A549 (cell line): Measurements from ENCODE around the gene UBE2E3. TPM values are rescaled to one million over a fixed set of nuclear protein-coding genes. Genes with fewer than 3 reads are reported as not detected.

Experiments used
- ATAC-seq, 2 experiments: fragments of 200-7000 bp in 1 of 2; fragments of >200 bp in 1 of 2; cut with Nextera tagmentation in 1 of 2; cut with Tn5 transposase in 1 of 2; 3 replicates each; pipeline versions ENCODE4 v1.8.0 to v1.9.1; 2018 to 2020; ENCODE audit warnings: mild to moderate bottlenecking in 1 of 2, moderate library complexity in 1 of 2
- CTCF ChIA-PET: fragments of 300-600 bp; sonication (Branson Sonifier 250); formaldehyde crosslinking; extraction: SDS; loops from one replicate; lab custom pipeline; 2021; ENCODE audit warnings: antibody characterized with exemption, inconsistent platforms; lab: Yijun Ruan, JAX
- POLR2A ChIA-PET: fragments of 350-600 bp; formaldehyde crosslinking; extraction: SDS; loops from one replicate; lab custom pipeline; 2021; ENCODE audit warnings: antibody characterized with exemption, inconsistent platforms; lab: Yijun Ruan, JAX
- DNase-seq, 2 experiments: peaks; one replicate each; pipeline versions ENCODE4 v3.0.0 to v3.0.0-alpha.2; 2011 to 2016; ENCODE audit warnings: low read depth in 1 of 2, low spot score in 1 of 2
- FAIRE-seq: peaks from 2 replicates; lab custom pipeline; 2011; peaks lifted over from hg19 to GRCh38; lab: Jason Lieb, UNC
- H3K27ac ChIP-seq, 2 experiments: fragments of >200 bp; sonication (Bioruptor Twin); formaldehyde crosslinking; 3 replicates each; pipeline ENCODE4 v1.5.1; 2016 to 2017
- H3K4me1 ChIP-seq: fragments of >200 bp; sonication (Bioruptor Twin); formaldehyde crosslinking; 3 replicates; pipeline ENCODE4 v1.6.1; 2016
- H3K4me2 ChIP-seq: fragments of >200 bp; sonication (Bioruptor Twin); formaldehyde crosslinking; 3 replicates; pipeline ENCODE4 v1.6.1; 2016
- H3K4me3 ChIP-seq: fragments of >200 bp; sonication (Bioruptor Twin); formaldehyde crosslinking; 3 replicates; pipeline ENCODE4 v1.5.1; 2016
- H3K9me3 ChIP-seq: fragments of >200 bp; sonication (Bioruptor Twin); formaldehyde crosslinking; 3 replicates; pipeline ENCODE4 v1.6.1; 2016
- CHD2 ChIP-seq: fragments of 150-350 bp; IDR thresholded peaks from 2 replicates; pipeline ENCODE4 v1.6.1; 2014; ENCODE audit warnings: low read length; ENCODE audit not compliant: partially characterized antibody
- EHMT2 ChIP-seq: fragments of 200-600 bp; sonication (generic); IDR thresholded peaks from 2 replicates; pipeline ENCODE4 v1.6.1; 2016; ENCODE audit warnings: antibody characterized with exemption, low read depth, mild to moderate bottlenecking, moderate library complexity
- FOSB ChIP-seq: fragments of 250-450 bp; sonication (Bioruptor Pico); IDR thresholded peaks from 2 replicates; pipeline ENCODE4 v1.5.0; 2020; ENCODE audit warnings: mild to moderate bottlenecking, moderate library complexity
- FOXS1 ChIP-seq: fragments of 250-450 bp; sonication (Bioruptor Pico); IDR thresholded peaks from 2 replicates; pipeline ENCODE4 v1.5.0; 2020; ENCODE audit warnings: mild to moderate bottlenecking, moderate library complexity
- GATA3 ChIP-seq: IDR thresholded peaks from 2 replicates; pipeline ENCODE4 v1.6.1; 2012; ENCODE audit warnings: borderline replicate concordance
- HDAC2 ChIP-seq: fragments of 200-600 bp; sonication (generic); IDR thresholded peaks from 2 replicates; pipeline ENCODE4 v1.6.1; 2016
- HEYL ChIP-seq: fragments of 250-450 bp; sonication (Bioruptor Pico); IDR thresholded peaks from 2 replicates; pipeline ENCODE4 v1.8.0; 2021; ENCODE audit warnings: mild to moderate bottlenecking, moderate library complexity
- HOXA7 ChIP-seq: fragments of 250-450 bp; sonication (Bioruptor Pico); IDR thresholded peaks from 2 replicates; pipeline ENCODE4 v1.5.0; 2020; ENCODE audit warnings: mild to moderate bottlenecking, moderate library complexity
- HOXB13 ChIP-seq: fragments of 250-450 bp; sonication (Bioruptor Pico); IDR thresholded peaks from 2 replicates; pipeline ENCODE4 v1.5.0; 2020; ENCODE audit warnings: low read depth, mild to moderate bottlenecking, moderate library complexity
- MAFK ChIP-seq: fragments of 450-650 bp; IDR thresholded peaks from 2 replicates; pipeline ENCODE4 v1.6.1; 2014; ENCODE audit not compliant: partially characterized antibody
- MAZ ChIP-seq: fragments of 150-350 bp; IDR thresholded peaks from 2 replicates; pipeline ENCODE4 v1.6.1; 2014; ENCODE audit warnings: antibody characterized with exemption, low read depth, low read length, borderline replicate concordance
- NPAS2 ChIP-seq: fragments of 250-450 bp; sonication (Bioruptor Pico); IDR thresholded peaks from 2 replicates; pipeline ENCODE4 v1.8.0; 2022; ENCODE audit warnings: mild to moderate bottlenecking, moderate library complexity, borderline replicate concordance
- NR3C1 ChIP-seq: fragments of >200 bp; sonication (Bioruptor Twin); formaldehyde crosslinking; IDR thresholded peaks from 3 replicates; pipeline ENCODE4 v1.6.1; 2017
- PHF8 ChIP-seq: fragments of 200-600 bp; sonication (generic); IDR thresholded peaks from 2 replicates; pipeline ENCODE4 v1.6.1; 2016; ENCODE audit warnings: low read depth, mild to moderate bottlenecking, antibody characterized with exemption, moderate library complexity, borderline replicate concordance
- POLR2AphosphoS2 ChIP-seq: conservative IDR thresholded peaks from 2 replicates; pipeline ENCODE4 v1.6.1; 2012; ENCODE audit warnings: low read length, improper control_type of control experiment, inconsistent platforms
- RCOR1 ChIP-seq: fragments of 150-350 bp; IDR thresholded peaks from 2 replicates; pipeline ENCODE4 v1.6.1; 2014; ENCODE audit warnings: antibody characterized with exemption, low read length, low read depth
- RNF2 ChIP-seq: fragments of 200-600 bp; sonication (generic); IDR thresholded peaks from 2 replicates; pipeline ENCODE4 v1.6.1; 2016; ENCODE audit warnings: low read depth, mild to moderate bottlenecking, antibody characterized with exemption, moderate library complexity, borderline replicate concordance
- WGBS: methylation state at CpG from one replicate; pipeline ENCODE4 v1.1.6; 2017; ENCODE audit errors: missing lambda C conversion rate; 5-methylcytosine and 5-hydroxymethylcytosine counted together
- polyA plus RNA-seq, 4 experiments: library from polyadenylated mRNA; depleted of rRNA in 3 of 4; stranded (reverse); fragments of >200 nt; fragmentation: RNase III in 1 of 4; extraction: RNeasy Plus Mini Kit Qiagen cat#74134 plus additional on column Dnase treatment in 1 of 4; gene quantifications; 2 replicates in 3 of 4; 3 replicates in 1 of 4; pipeline ENCODE4 v1.2.3, GENCODE V29; 2011 to 2017
- TF ChIP-seq, protein P1 (sequence below): fragments of 250-450 bp; sonication (Bioruptor Pico); IDR thresholded peaks from 2 replicates; pipeline ENCODE4 v1.5.0; 2021; ENCODE audit warnings: mild to moderate bottlenecking, moderate library complexity, borderline replicate concordance
- TF ChIP-seq, protein P2 (sequence below): fragments of >200 bp; sonication (Bioruptor Twin); formaldehyde crosslinking; IDR thresholded peaks from 3 replicates; pipeline ENCODE4 v1.6.1; 2016
- TF ChIP-seq, protein P3 (sequence below): fragments of 450-650 bp; IDR thresholded peaks from 2 replicates; pipeline ENCODE4 v1.6.1; 2014; ENCODE audit warnings: antibody characterized with exemption
- TF ChIP-seq, protein P4 (sequence below): fragments of 150-350 bp; IDR thresholded peaks from 2 replicates; pipeline ENCODE4 v1.6.1; 2014; ENCODE audit warnings: low read depth, mild to moderate bottlenecking, low read length
- TF ChIP-seq, protein P5 (sequence below): IDR thresholded peaks from 2 replicates; pipeline ENCODE4 v1.6.1; 2012; ENCODE audit warnings: low read depth, borderline replicate concordance
- TF ChIP-seq, protein P6 (sequence below): fragments of >200 bp; sonication (Bioruptor Twin); formaldehyde crosslinking; IDR thresholded peaks from 2 replicates; pipeline ENCODE4 v1.6.1; 2016

The UBE2E3 gene
- polyA plus RNA-seq, 2 of the 4 experiments (the other 2 are of a cell fraction), result 54.0 to 70.6 TPM

DNA sequence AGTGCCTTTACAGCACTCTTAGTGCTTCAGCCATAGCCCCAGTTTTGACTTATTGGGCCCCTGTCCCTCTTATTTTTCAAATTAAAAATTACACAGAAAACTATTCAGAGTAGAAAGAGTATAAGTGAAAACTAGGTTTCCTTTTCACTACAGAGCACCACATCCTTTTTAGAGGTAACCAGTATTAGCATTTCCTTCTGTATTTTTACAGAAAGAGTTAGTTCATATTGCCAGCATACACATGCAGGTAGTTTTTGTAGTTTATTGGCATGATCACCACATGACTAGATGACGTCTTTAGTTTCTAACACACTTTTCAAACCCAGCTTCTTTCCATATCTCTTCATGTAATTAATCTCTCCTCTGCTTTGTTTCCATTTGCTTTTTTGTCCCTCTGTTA is 66.4 kb downstream of the UBE2E3 start:
- ChIA-PET CTCF (interaction anchor here (1.0 kb wide), 1 partner anchor 41 kb away, joined by 3 read pairs; no protein-coding TSS in a partner anchor), POLR2A (no interaction called here)
- H3K27ac ChIP-seq, result no peak overlapping the region
- TF ChIP-seq HEYL (CRISPR knock-in tag), result no peak
- TF ChIP-seq HDAC2, result no peak
- TF ChIP-seq, protein P1, sequence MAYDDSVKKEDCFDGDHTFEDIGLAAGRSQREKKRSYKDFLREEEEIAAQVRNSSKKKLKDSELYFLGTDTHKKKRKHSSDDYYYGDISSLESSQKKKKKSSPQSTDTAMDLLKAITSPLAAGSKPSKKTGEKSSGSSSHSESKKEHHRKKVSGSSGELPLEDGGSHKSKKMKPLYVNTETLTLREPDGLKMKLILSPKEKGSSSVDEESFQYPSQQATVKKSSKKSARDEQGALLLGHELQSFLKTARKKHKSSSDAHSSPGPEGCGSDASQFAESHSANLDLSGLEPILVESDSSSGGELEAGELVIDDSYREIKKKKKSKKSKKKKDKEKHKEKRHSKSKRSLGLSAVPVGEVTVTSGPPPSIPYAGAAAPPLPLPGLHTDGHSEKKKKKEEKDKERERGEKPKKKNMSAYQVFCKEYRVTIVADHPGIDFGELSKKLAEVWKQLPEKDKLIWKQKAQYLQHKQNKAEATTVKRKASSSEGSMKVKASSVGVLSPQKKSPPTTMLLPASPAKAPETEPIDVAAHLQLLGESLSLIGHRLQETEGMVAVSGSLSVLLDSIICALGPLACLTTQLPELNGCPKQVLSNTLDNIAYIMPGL, result no peak
- TF ChIP-seq NR3C1, result no peak
- TF ChIP-seq PHF8, result no peak
- no peak for TF ChIP-seq NPAS2 (CRISPR knock-in tag)
- no peak for TF ChIP-seq FOSB (CRISPR knock-in tag)
- TF ChIP-seq CHD2, result no peak
- TF ChIP-seq HOXB13 (CRISPR knock-in tag), result no peak
- TF ChIP-seq, protein P2, sequence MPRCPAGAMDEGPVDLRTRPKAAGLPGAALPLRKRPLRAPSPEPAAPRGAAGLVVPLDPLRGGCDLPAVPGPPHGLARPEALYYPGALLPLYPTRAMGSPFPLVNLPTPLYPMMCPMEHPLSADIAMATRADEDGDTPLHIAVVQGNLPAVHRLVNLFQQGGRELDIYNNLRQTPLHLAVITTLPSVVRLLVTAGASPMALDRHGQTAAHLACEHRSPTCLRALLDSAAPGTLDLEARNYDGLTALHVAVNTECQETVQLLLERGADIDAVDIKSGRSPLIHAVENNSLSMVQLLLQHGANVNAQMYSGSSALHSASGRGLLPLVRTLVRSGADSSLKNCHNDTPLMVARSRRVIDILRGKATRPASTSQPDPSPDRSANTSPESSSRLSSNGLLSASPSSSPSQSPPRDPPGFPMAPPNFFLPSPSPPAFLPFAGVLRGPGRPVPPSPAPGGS, result no peak
- TF ChIP-seq, protein P3, sequence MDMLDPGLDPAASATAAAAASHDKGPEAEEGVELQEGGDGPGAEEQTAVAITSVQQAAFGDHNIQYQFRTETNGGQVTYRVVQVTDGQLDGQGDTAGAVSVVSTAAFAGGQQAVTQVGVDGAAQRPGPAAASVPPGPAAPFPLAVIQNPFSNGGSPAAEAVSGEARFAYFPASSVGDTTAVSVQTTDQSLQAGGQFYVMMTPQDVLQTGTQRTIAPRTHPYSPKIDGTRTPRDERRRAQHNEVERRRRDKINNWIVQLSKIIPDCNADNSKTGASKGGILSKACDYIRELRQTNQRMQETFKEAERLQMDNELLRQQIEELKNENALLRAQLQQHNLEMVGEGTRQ, result no peak
- no peak for TF ChIP-seq RCOR1
- no peak for TF ChIP-seq MAFK
- no peak for TF ChIP-seq HOXA7
- TF ChIP-seq MAZ, result no peak
- DNase-seq (no peak), ATAC-seq (no peak), FAIRE-seq (no peak)
- H3K4me3 ChIP-seq, result no peak overlapping the region
- H3K9me3 ChIP-seq, result no peaks in the 10 kb centered on the region
- 95% methylated on average over 1 of the region's 1 CpG for WGBS
- H3K4me2 ChIP-seq, result no peak overlapping the region
- H3K4me1 ChIP-seq, result no peaks in the 10 kb centered on the region

DNA sequence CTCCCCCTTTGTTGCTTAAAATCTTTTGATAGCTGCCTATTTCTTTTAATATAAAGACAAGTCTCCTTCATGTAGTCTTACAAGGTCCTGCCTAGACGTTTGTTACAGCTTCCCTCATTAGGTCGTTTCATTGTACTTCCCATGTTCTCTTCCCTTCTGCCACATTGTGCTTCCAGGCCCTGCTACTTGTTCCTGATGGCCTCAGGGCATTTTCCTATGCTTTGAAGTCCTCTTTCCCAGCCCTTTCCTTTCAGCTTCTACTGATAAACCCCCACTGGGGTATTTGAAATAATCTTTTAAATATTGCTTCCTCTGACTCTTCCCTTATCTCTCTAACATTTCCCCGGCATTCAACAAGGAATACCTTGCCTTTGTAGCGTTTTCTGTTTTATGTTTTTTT is 67.4 kb downstream of the UBE2E3 start:
- CTCF ChIA-PET, result interaction anchor here (0.6 to 3.0 kb wide), 2 partner anchors 11 to 922 kb away, joined by 3 to 9 read pairs; no protein-coding TSS in a partner anchor
- H3K4me3 ChIP-seq, result no peak overlapping the region
- TF ChIP-seq, protein P4, sequence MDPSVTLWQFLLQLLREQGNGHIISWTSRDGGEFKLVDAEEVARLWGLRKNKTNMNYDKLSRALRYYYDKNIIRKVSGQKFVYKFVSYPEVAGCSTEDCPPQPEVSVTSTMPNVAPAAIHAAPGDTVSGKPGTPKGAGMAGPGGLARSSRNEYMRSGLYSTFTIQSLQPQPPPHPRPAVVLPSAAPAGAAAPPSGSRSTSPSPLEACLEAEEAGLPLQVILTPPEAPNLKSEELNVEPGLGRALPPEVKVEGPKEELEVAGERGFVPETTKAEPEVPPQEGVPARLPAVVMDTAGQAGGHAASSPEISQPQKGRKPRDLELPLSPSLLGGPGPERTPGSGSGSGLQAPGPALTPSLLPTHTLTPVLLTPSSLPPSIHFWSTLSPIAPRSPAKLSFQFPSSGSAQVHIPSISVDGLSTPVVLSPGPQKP, result no peak
- TF ChIP-seq POLR2AphosphoS2, result no peak
- no peaks in the 10 kb centered on the region for H3K4me1 ChIP-seq
- FAIRE-seq (no peak), ATAC-seq (no peak), DNase-seq (no peak)
- POLR2A ChIA-PET, result no interaction called here
- H3K4me2 ChIP-seq, result no peak overlapping the region
- H3K27ac ChIP-seq, result no peak overlapping the region
- no peaks in the 10 kb centered on the region for H3K9me3 ChIP-seq
- 65% methylated on average over 4 of the region's 4 CpGs for WGBS

DNA sequence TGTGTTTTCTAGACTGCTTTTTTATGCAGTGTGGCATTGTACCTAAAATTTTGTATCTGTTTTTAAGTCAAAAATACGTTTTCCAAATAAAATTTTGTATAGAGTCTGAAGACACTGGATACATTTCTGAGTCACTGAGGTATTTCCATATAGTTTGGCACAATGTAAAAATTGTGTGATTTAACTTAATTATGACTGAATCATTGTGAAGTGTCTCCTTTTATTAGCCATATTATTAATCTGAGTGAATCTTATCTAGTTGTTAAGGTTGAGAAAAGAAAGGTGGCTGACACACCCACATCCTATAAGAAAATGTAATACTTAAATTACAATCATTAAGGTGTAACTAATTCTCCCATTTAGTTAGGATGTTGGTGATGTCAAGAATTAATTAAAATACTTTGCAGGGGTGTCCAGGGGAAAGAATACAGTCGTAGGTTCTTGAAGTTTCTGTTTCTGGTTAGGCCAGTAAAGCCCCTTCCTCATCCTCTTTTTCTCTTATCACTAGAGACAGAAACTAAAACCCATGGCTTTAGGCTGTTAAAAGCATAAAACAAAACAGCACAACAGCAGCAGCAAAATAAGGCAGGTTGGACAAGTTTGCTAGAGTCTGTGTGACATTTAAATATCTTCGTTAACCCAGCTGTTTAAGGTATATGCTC is 71.6 kb downstream of the UBE2E3 start:
- no peak for ATAC-seq
- Histone ChIP-seq H3K4me2 (no peak overlapping the region), H3K9me3 (no peaks in the 10 kb centered on the region), H3K4me3 (no peak overlapping the region), H3K27ac (no peak overlapping the region), H3K4me1 (no peaks in the 10 kb centered on the region)
- CTCF ChIA-PET, result no interaction called here
- WGBS, result 62% methylated on average over 3 of the region's 3 CpGs
- TF ChIP-seq, protein P5, sequence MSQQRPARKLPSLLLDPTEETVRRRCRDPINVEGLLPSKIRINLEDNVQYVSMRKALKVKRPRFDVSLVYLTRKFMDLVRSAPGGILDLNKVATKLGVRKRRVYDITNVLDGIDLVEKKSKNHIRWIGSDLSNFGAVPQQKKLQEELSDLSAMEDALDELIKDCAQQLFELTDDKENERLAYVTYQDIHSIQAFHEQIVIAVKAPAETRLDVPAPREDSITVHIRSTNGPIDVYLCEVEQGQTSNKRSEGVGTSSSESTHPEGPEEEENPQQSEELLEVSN, result no peak
- no peak for TF ChIP-seq RCOR1
- TF ChIP-seq, protein P3, result no peak
- no peak for TF ChIP-seq GATA3
- TF ChIP-seq FOXS1 (CRISPR knock-in tag), result no peak
- TF ChIP-seq EHMT2, result no peak
- no peak for TF ChIP-seq HDAC2
- TF ChIP-seq, protein P6, sequence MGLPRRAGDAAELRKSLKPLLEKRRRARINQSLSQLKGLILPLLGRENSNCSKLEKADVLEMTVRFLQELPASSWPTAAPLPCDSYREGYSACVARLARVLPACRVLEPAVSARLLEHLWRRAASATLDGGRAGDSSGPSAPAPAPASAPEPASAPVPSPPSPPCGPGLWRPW, result no peak
- no peak for TF ChIP-seq RNF2
- no peak for DNase-seq
- POLR2A ChIA-PET, result no interaction called here
- no peak for FAIRE-seq
